Measurements from ENCODE around the gene CFL1. TPM values are rescaled to one million over a fixed set of nuclear protein-coding genes. Genes with fewer than 3 reads are reported as not detected.

Gene CFL1
- total and polyA plus RNA-seq, 2 of the 8 experiments (the other 6 are each of a cell fraction or from before 2014, with no cell fraction given) = 1,252 to 1,365 TPM

DNA sequence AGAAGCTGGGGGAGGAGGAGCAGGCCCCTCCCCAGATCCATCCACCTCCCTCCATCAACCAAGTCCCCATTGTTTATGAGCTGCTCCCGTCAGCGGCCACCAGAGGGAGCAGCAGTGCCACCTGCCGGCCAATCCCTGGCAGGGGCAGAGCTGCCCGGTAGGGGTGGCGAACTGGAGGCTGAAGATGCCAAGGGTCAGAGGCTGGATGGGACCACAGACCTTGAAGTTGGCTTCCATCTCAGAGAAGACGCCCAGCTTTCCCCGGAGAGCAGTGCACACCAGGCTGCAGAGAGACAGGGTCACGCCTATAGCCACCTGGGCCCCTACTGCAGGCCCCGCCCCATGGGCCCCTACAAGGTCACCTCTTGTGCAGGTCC lies 26.7 kb upstream of the CFL1 start:
- Histone ChIP-seq H2BK5ac (ENCODE audit: low read depth, low read length) (no peak overlapping the region), H3K9ac (replicated peaks in 1 of 4; ENCODE audit: extremely low read depth in 1 of 4, low read depth in 3 of 4, low read length in 3 of 4) (no peak overlapping the region), H2AFZ (ENCODE audit: low read length) (no peak overlapping the region), H3K4me2 (ENCODE audit: insufficient read depth in 1 of 2, low read depth in 2 of 2, low read length in 2 of 2) (no peak overlapping the region), H2BK12ac (ENCODE audit: low read depth, low read length) (no peak overlapping the region), H4K91ac (replicated peaks; ENCODE audit: insufficient read length, low read length) (no peak overlapping the region), H4K5ac (ENCODE audit: insufficient read length, low read depth, low read length) (no peak overlapping the region), H2BK15ac (ENCODE audit: low read length) (no peak overlapping the region), H2AK5ac (ENCODE audit: low read depth, low read length) (no peak overlapping the region), H3K79me2 (ENCODE audit: control insufficient read depth in 1 of 2, insufficient read depth in 2 of 2, low read length in 2 of 2) (peaks cover 0 to 4% of the 10 kb centered on the region in 2 experiments; a peak in 1 of 4 replicates), H3K9me3 (ENCODE audit: insufficient read depth in 2 of 2, low read depth in 1 of 2, low read length in 1 of 2) (no peaks in the 10 kb centered on the region), H3K27ac (ENCODE audit: low read depth, low read length) (no peak overlapping the region), H4K20me1 (replicated peaks in 1 of 2; ENCODE audit: control insufficient read depth in 1 of 2, insufficient read depth in 2 of 2, low read length in 2 of 2) (peaks cover 6 to 7% of the 10 kb centered on the region in 2 experiments), H4K8ac (ENCODE audit: extremely low read depth, insufficient read depth, low read length) (no peak overlapping the region), H3K4me3 (ENCODE audit: extremely low read depth in 1 of 4, insufficient read depth in 2 of 4, low read depth in 3 of 4, low read length in 4 of 4) (no peak overlapping the region), H2BK120ac (replicated peaks; ENCODE audit: low read depth, low read length) (no peak overlapping the region), H3K36me3 (ENCODE audit: control insufficient read depth in 2 of 4, insufficient read depth in 4 of 4, low read length in 3 of 4) (peaks cover 8 to 22% (median 18%) of the 10 kb centered on the region in 4 experiments; a peak in 7 of 8 replicates), H3K4ac (replicated peaks; ENCODE audit: insufficient read length, low read depth, low read length) (no peak overlapping the region), H3K27me3 (replicated peaks in 1 of 4; ENCODE audit: control insufficient read depth in 3 of 4, extremely low read depth in 1 of 4, insufficient read depth in 3 of 4, low read length in 3 of 4) (peaks cover 0 to 4% (median 3%) of the 10 kb centered on the region in 4 experiments; a peak in 6 of 7 replicates), H3K18ac (ENCODE audit: extremely low read depth, low read length) (no peak overlapping the region), H2BK20ac (ENCODE audit: low read length) (no peak overlapping the region), H3K14ac (ENCODE audit: insufficient read length) (no peak overlapping the region), H3K23me2 (ENCODE audit: low read depth, low read length) (peaks cover 12% of the 10 kb centered on the region), H3K56ac (replicated peaks; ENCODE audit: insufficient read length, low read depth, low read length) (no peak overlapping the region), H3K79me1 (ENCODE audit: low read depth, low read length) (no peaks in the 10 kb centered on the region), H3K4me1 (replicated peaks in 1 of 4; ENCODE audit: control insufficient read depth in 3 of 4, insufficient read depth in 4 of 4, low read length in 3 of 4) (peaks cover 0 to 12% (median 7%) of the 10 kb centered on the region in 4 experiments; a peak in 5 of 7 replicates), H3K23ac (ENCODE audit: insufficient read length) (no peak overlapping the region)
- WGBS, 2 experiments (ENCODE audit: extremely low coverage in 1 of 2, insufficient coverage in 1 of 2, insufficient read length in 1 of 2, insufficient replicate concordance in 2 of 2, low coverage in 1 of 2, low lambda C conversion rate in 2 of 2, missing lambda C conversion rate in 1 of 2) = 37% methylated on average over 9 of the region's 9 CpGs; no CpG with 5 or more reads in 1 of the 2 experiments
- FAIRE-seq = peak; percentile 58
- CTCF ChIA-PET (ENCODE audit: partially characterized antibody) = interaction anchor here (0.6 to 19.6 kb wide), 63 partner anchors 7 to 1557 kb away, joined by 3 to 283 read pairs (median 4); partner anchors contain the start of genes BANF1, CATSPER1, CCDC85B and CFL1
- POLR2A ChIA-PET (ENCODE audit: partially characterized antibody) = interaction anchor here (0.6 to 39.7 kb wide), 3 partner anchors 25 to 167 kb away, joined by 3 to 1071 read pairs (median 4); partner anchors contain the start of genes CFL1, EFEMP2 and MUS81
- peak in 1 of 2 experiments; percentile 90 for DNase-seq (ENCODE audit: low read depth in 1 of 2, low spot score in 2 of 2)
- TF ChIP-seq CTBP2 (IDR thresholded peaks at IDR 0.05; ENCODE audit: borderline replicate concordance, insufficient read depth, insufficient read length, low read length) = no peak
- TF ChIP-seq BCL11A (IDR thresholded peaks at IDR 0.05; ENCODE audit: low read depth in 2 of 2, low read length in 2 of 2) = no peak
- TF ChIP-seq, protein P1, sequence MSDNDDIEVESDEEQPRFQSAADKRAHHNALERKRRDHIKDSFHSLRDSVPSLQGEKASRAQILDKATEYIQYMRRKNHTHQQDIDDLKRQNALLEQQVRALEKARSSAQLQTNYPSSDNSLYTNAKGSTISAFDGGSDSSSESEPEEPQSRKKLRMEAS (IDR thresholded peaks at IDR 0.05) = no peak
- no peak for TF ChIP-seq SIRT6 (IDR thresholded peaks at IDR 0.05; ENCODE audit: low read length)
- no peak for TF ChIP-seq FOSL1 (IDR thresholded peaks at IDR 0.05; ENCODE audit: insufficient read depth, low read depth, low read length)
- no peak for TF ChIP-seq KDM5A (IDR thresholded peaks at IDR 0.05; ENCODE audit: low read length)
- TF ChIP-seq CBX5 (IDR thresholded peaks at IDR 0.05; ENCODE audit: low read depth, low read length) = no peak
- TF ChIP-seq SIX5 (IDR thresholded peaks at IDR 0.05; ENCODE audit: low read depth, low read length) = no peak
- TF ChIP-seq ASH2L (IDR thresholded peaks at IDR 0.05; ENCODE audit: low read length) = no peak
- no peak for TF ChIP-seq HDAC2 (IDR thresholded peaks at IDR 0.05; ENCODE audit: borderline replicate concordance in 1 of 2, low read depth in 2 of 2, low read length in 2 of 2)
- peak; percentile 78 for TF ChIP-seq TAF7 (optimal IDR thresholded peaks at IDR 0.05; ENCODE audit: borderline replicate concordance, low read depth, low read length)
- no peak for TF ChIP-seq RBBP5 (IDR thresholded peaks at IDR 0.05; ENCODE audit: borderline replicate concordance, low read depth, low read length)
- peak; percentile 32; the same call in 1 of the 2 replicates for TF ChIP-seq SRF (IDR thresholded peaks at IDR 0.05; ENCODE audit: low read depth, low read length)

All from H1 (cell line).